GM23248 (cell line): ENCODE measurements around the gene MFSD6.

Experiments
- EZH2 ChIP-seq: fragments of 200-600 bp; sonication (generic); IDR thresholded peaks from 2 replicates; pipeline ENCODE4 v1.6.1; 2018; ENCODE audit warnings: antibody characterized with exemption, mild to moderate bottlenecking; ENCODE audit not compliant: insufficient read depth, poor library complexity, severe bottlenecking
- EZH2phosphoT487 ChIP-seq: fragments of 200-600 bp; sonication (generic); IDR thresholded peaks from 2 replicates; pipeline ENCODE4 v1.6.1; 2018; ENCODE audit warnings: antibody characterized with exemption, moderate library complexity, mild to moderate bottlenecking, low read depth; ENCODE audit not compliant: insufficient read depth

DNA sequence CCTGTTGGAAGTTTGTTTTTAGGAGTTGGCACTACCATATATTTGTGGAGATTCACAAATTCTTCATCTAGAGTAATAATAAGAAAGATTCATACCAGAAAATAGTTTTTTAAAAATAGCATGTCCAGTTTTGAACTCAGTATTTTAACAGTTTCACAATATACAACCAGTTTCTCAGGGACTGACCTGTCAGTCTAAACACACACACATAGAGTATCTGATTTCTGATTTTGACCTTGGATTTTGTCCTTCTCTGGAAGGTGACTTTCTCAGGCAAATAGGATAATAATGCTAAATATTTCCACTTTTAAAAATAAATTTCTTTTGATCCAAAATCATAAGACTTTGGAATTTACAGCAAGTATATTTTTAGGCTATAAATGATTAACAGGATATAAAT is 32.0 kb downstream of the MFSD6 start:
- TF ChIP-seq EZH2 (no peak), EZH2phosphoT487 (no peak)
